Liver (tissue), 3 donors: ENCODE measurements around the gene ABHD17C.

ENCODE experiments used
- CTCF ChIP-seq: fragments of 150-350 bp; IDR thresholded peaks from 2 replicates; pipeline ENCODE4 v1.5.1; 2017; ENCODE audit warnings: improper control_type of control experiment, low read depth, low read length; ENCODE audit not compliant: missing input control
- FOXA1 ChIP-seq: IDR thresholded peaks from 2 replicates; pipeline ENCODE4 v1.6.1; 2016; ENCODE audit warnings: antibody characterized with exemption
- HNF4G ChIP-seq: IDR thresholded peaks from 2 replicates; pipeline ENCODE4 v1.6.1; 2016; ENCODE audit warnings: antibody characterized with exemption
- REST ChIP-seq: IDR thresholded peaks from 2 replicates; pipeline ENCODE4 v1.6.1; 2016; ENCODE audit warnings: antibody characterized with exemption, mild to moderate bottlenecking
- TAF1 ChIP-seq: conservative IDR thresholded peaks from 2 replicates; pipeline ENCODE4 v1.6.1; 2016; ENCODE audit warnings: antibody characterized with exemption, mild to moderate bottlenecking
- YY1 ChIP-seq: IDR thresholded peaks from 2 replicates; pipeline ENCODE4 v1.6.1; 2016; ENCODE audit warnings: antibody characterized with exemption, mild to moderate bottlenecking
- donor health status: healthy.
- donor health status: healthy.

- TF ChIP-seq HNF4G (no peak), CTCF (no peak), TAF1 (no peak), FOXA1 (no peak), REST (no peak), YY1 (no peak)
These were observed 44.8 kb downstream of the ABHD17C start for GRCh38 chr15:80739919-80740318.
